Upper lobe of left lung (tissue), 4 donors: Measurements from ENCODE around the gene TATDN2.
A peak's percentile ranks its signal among the peaks of the same experiment; 100 is the strongest.

Experiments
- CTCF ChIP-seq, 6 experiments: fragments of 450-650 bp in 4 of 6; fragments of 200-600 bp in 2 of 6; sonication (generic) in 2 of 6; IDR thresholded peaks; one replicate each; pipeline ENCODE4 v1.5.1; 2016 to 2019; ENCODE audit warnings: antibody characterized with exemption in 6 of 6
- POLR2A ChIP-seq, 4 donors: fragments of 450-650 bp; IDR thresholded peaks; one replicate each; pipeline ENCODE4 v1.5.1; 2016 to 2017; ENCODE audit warnings: antibody characterized with exemption in 4 of 4, mild to moderate bottlenecking in 2 of 4

- TF ChIP-seq CTCF (IDR thresholded peaks at IDR 0.05) (peak in 3 of 6 experiments; percentile 12 to 29 (median 15)), POLR2A (IDR thresholded peaks at IDR 0.05) (peak in 3 of 4 donors; percentile 60 to 96 (median 84))
Measured at GRCh38 chr3:10248184-10248983, at the start of gene TATDN2.
